GM08714 (cell line): ENCODE data around the gene LAMC2.

Experiments
- H3K4me3 ChIP-seq: fragments of 200-500 bp; sonication (Bioruptor generic); 2 replicates; pipeline ENCODE4 v1.5.1; 2014; ENCODE audit warnings: mild to moderate bottlenecking, low read length, inconsistent platforms
- ZNF274 ChIP-seq: IDR thresholded peaks from 2 replicates; pipeline ENCODE4 v1.6.1; 2012; ENCODE audit warnings: mild to moderate bottlenecking, low read depth, low read length

The LAMC2 gene

GRCh38 chr1:183283286-183283685, 97.2 kb downstream of the LAMC2 start:
- no peak for TF ChIP-seq ZNF274

GRCh38 chr1:183284086-183284485, 98.0 kb downstream of the LAMC2 start:
- TF ChIP-seq ZNF274: no peak
- no peak overlapping the region for H3K4me3 ChIP-seq

More at GRCh38 chr1:183283286-183283685, 97.2 kb downstream of the LAMC2 start:
- no peak overlapping the region for H3K4me3 ChIP-seq

GRCh38 chr1:183285256-183285655, 99.2 kb downstream of the LAMC2 start:
- H3K4me3 ChIP-seq: no peak overlapping the region
- no peak for TF ChIP-seq ZNF274

- no peak overlapping the region for H3K4me3 ChIP-seq
- no peak for TF ChIP-seq ZNF274
These were observed 99.7 kb downstream of the LAMC2 start for GRCh38 chr1:183285746-183286145.

GRCh38 chr1:183287191-183287675, 101.2 kb downstream of the LAMC2 start:
- no peak overlapping the region for H3K4me3 ChIP-seq
- TF ChIP-seq ZNF274: no peak

GRCh38 chr1:183288583-183288982, 102.5 kb downstream of the LAMC2 start:
- no peak for TF ChIP-seq ZNF274
- no peak overlapping the region for H3K4me3 ChIP-seq

GRCh38 chr1:183289051-183289496, 103.0 kb downstream of the LAMC2 start:
- H3K4me3 ChIP-seq: no peak overlapping the region
- TF ChIP-seq ZNF274: no peak

GRCh38 chr1:183290628-183291027, 104.6 kb downstream of the LAMC2 start:
- no peak overlapping the region for H3K4me3 ChIP-seq
- no peak for TF ChIP-seq ZNF274

- TF ChIP-seq ZNF274: no peak
These were observed 105.2 kb downstream of the LAMC2 start for GRCh38 chr1:183291216-183291762.

GRCh38 chr1:183291802-183292514, 105.9 kb downstream of the LAMC2 start:
- no peak overlapping the region for H3K4me3 ChIP-seq
- TF ChIP-seq ZNF274: no peak

More at GRCh38 chr1:183291216-183291762, 105.2 kb downstream of the LAMC2 start:
- no peak overlapping the region for H3K4me3 ChIP-seq

GRCh38 chr1:183293241-183293640, 107.2 kb downstream of the LAMC2 start:
- no peak for TF ChIP-seq ZNF274
- no peak overlapping the region for H3K4me3 ChIP-seq

GRCh38 chr1:183293876-183294275, 107.8 kb downstream of the LAMC2 start:
- H3K4me3 ChIP-seq: no peak overlapping the region
- TF ChIP-seq ZNF274: no peak
